Hepatocyte (in vitro differentiated cells): ENCODE results near the gene GPR157. TPM values are rescaled to one million over a fixed set of nuclear protein-coding genes. Genes with fewer than 3 reads are reported as not detected.
"Not testable (repeated sequence)": the region's sequence is repeated elsewhere in the genome, so short reads cannot be mapped to it uniquely, and the experiment has no call there.

Experiments
- DNase-seq: peaks from one replicate; pipeline ENCODE4 v3.0.0-alpha.2; 2016; ENCODE audit warnings: low spot score
- H2AFZ ChIP-seq: fragments of 200-600 bp; sonication (generic); 2 replicates; pipeline ENCODE4 v1.6.0; 2016; ENCODE audit warnings: antibody characterized with exemption, mild to moderate bottlenecking
- H3K27ac ChIP-seq: fragments of 200-600 bp; sonication (generic); 2 replicates; pipeline ENCODE4 v1.5.1; 2016; ENCODE audit warnings: mild to moderate bottlenecking
- H3K27me3 ChIP-seq: fragments of 200-600 bp; sonication (generic); 2 replicates; pipeline ENCODE4 v1.6.1; 2016
- H3K36me3 ChIP-seq: fragments of 200-600 bp; sonication (generic); replicated peaks from 2 replicates; pipeline ENCODE4 v1.5.1; 2016; ENCODE audit warnings: low read depth; ENCODE audit not compliant: insufficient read depth
- H3K4me1 ChIP-seq: fragments of 200-600 bp; sonication (generic); 2 replicates; pipeline ENCODE4 v1.5.1; 2016; ENCODE audit warnings: mild to moderate bottlenecking, moderate library complexity; ENCODE audit not compliant: insufficient read depth
- H3K4me2 ChIP-seq: fragments of 200-600 bp; sonication (generic); 2 replicates; pipeline ENCODE4 v1.6.0; 2016
- H3K4me3 ChIP-seq: fragments of 200-600 bp; sonication (generic); 2 replicates; pipeline ENCODE4 v1.5.1; 2016; ENCODE audit warnings: mild to moderate bottlenecking
- H3K79me2 ChIP-seq: fragments of 200-600 bp; sonication (generic); 2 replicates; pipeline ENCODE4 v1.6.0; 2017; ENCODE audit warnings: mild to moderate bottlenecking
- H3K9me2 ChIP-seq: fragments of 200-600 bp; sonication (generic); replicated peaks from 2 replicates; pipeline ENCODE4 v1.6.0; 2017; ENCODE audit warnings: mild to moderate bottlenecking; ENCODE audit not compliant: insufficient read depth
- H3K9me3 ChIP-seq: fragments of 200-600 bp; sonication (generic); 2 replicates; pipeline ENCODE4 v1.5.1; 2016; ENCODE audit warnings: low read depth, mild to moderate bottlenecking
- H4K20me1 ChIP-seq: fragments of 200-600 bp; sonication (generic); 2 replicates; pipeline ENCODE4 v1.6.0; 2016; ENCODE audit warnings: mild to moderate bottlenecking; ENCODE audit not compliant: insufficient read depth, poor library complexity, severe bottlenecking
- EZH2 ChIP-seq: fragments of 200-600 bp; sonication (generic); IDR thresholded peaks from 2 replicates; pipeline ENCODE4 v1.6.1; 2016; ENCODE audit warnings: antibody characterized with exemption, mild to moderate bottlenecking, borderline replicate concordance
- EZH2phosphoT487 ChIP-seq: fragments of 200-600 bp; sonication (generic); IDR thresholded peaks from one replicate; pipeline ENCODE4 v1.6.1; 2018; ENCODE audit warnings: antibody characterized with exemption, mild to moderate bottlenecking, low read depth, moderate library complexity; ENCODE audit not compliant: unreplicated experiment, severe bottlenecking
- WGBS: methylation state at CpG from one replicate; pipeline ENCODE4 v1.1.6; 2016; ENCODE audit warnings: low lambda C conversion rate; ENCODE audit errors: missing lambda C conversion rate; 5-methylcytosine and 5-hydroxymethylcytosine counted together
- polyA plus RNA-seq: library from polyadenylated mRNA; unstranded; fragments of >200 nt; fragmentation: Nextera tagmentation; extraction: Ambion mirVana; gene quantifications from 2 replicates; pipeline ENCODE4 v1.2.1, GENCODE V29; 2016
- total RNA-seq: library from RNA; depleted of rRNA; stranded (reverse); fragments of >200 nt; gene quantifications from 2 replicates; pipeline ENCODE4 v1.2.3, GENCODE V29; 2014
- TF ChIP-seq, protein P1 (sequence below): fragments of 200-600 bp; sonication (generic); IDR thresholded peaks from 2 replicates; pipeline ENCODE4 v1.5.1; 2016; ENCODE audit warnings: antibody characterized with exemption, mild to moderate bottlenecking; ENCODE audit not compliant: poor library complexity

GPR157 gene
- total and polyA plus RNA-seq, 2 experiments from 2014 or later = 14.4 to 18.6 TPM

DNA sequence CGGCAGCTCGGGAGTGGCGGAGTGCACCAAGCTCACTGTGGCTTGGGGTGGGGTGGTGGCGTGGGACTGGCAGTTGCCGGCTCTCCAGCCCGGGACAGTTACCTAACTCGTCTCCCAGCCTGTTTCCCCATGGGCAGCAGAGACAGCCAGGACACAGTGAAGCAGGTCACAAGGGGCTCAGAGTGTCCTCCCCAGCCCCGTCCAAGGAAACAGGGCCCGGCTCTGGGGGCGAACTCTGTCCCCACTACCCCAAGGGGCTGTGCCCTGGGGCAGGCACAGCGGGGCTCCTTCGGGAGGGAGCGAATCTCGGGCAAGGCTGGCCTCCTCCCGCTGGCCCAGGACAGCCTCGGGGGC lies 759 bp downstream of the GPR157 start:
- Histone ChIP-seq H3K27me3 (no peaks in the 10 kb centered on the region), H3K4me1 (peaks cover 13% of the 10 kb centered on the region), H4K20me1 (no peaks in the 10 kb centered on the region), H3K9me2 (no peaks in the 10 kb centered on the region), H3K9me3 (no peaks in the 10 kb centered on the region), H3K4me2 (peak overlapping the region; percentile 89), H3K79me2 (peaks cover 32% of the 10 kb centered on the region), H3K4me3 (peak overlapping the region; percentile 55), H3K36me3 (no peaks in the 10 kb centered on the region), H2AFZ (peak overlapping the region; percentile 67), H3K27ac (peak overlapping the region; percentile 59)
- DNase-seq = peak; percentile 34
- no peak for TF ChIP-seq EZH2
- no peak for TF ChIP-seq EZH2phosphoT487
- TF ChIP-seq, protein P1, sequence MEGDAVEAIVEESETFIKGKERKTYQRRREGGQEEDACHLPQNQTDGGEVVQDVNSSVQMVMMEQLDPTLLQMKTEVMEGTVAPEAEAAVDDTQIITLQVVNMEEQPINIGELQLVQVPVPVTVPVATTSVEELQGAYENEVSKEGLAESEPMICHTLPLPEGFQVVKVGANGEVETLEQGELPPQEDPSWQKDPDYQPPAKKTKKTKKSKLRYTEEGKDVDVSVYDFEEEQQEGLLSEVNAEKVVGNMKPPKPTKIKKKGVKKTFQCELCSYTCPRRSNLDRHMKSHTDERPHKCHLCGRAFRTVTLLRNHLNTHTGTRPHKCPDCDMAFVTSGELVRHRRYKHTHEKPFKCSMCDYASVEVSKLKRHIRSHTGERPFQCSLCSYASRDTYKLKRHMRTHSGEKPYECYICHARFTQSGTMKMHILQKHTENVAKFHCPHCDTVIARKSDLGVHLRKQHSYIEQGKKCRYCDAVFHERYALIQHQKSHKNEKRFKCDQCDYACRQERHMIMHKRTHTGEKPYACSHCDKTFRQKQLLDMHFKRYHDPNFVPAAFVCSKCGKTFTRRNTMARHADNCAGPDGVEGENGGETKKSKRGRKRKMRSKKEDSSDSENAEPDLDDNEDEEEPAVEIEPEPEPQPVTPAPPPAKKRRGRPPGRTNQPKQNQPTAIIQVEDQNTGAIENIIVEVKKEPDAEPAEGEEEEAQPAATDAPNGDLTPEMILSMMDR = no peak
- 35% methylated on average over 16 of the region's 16 CpGs for WGBS

DNA sequence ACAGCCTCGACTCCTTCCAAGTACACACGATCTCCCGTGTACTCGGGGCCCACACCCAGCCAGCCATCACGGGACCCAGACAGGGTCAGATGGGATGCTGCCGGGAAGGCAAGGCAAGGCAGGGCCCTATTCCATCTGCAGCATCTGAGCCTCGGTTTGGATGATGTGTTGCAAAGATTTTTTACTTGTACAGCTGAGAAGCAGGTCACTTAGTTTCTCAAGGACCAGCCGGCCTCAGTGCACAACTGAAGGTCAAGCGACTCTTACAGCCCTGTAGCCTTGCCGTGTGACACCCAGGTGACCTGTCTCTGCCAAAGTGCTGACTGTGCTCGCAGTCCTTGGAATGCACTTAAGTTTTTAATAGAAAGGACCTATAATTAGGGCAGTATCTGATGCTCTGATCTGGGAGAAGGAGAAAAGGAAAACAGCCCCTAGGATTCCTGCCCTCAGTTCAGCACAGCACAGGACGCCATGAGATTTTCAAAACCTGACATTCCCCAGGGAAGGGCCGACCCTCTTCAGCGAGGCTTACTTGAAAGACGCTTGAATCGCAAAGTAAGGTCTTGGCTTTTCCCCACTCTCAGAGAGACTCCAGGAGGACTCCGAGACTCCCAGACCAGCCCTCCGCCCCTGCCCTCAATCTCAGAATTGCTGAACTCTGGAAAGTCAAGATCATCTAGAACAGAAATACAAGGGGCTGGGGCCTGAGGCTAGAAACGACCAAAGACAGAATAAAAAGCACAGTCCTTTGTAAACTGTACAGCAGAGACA lies 1.3 kb downstream of the GPR157 start:
- 62% methylated on average over 19 of the region's 19 CpGs for WGBS
- H3K27ac ChIP-seq = peak overlapping the region; percentile 59

DNA sequence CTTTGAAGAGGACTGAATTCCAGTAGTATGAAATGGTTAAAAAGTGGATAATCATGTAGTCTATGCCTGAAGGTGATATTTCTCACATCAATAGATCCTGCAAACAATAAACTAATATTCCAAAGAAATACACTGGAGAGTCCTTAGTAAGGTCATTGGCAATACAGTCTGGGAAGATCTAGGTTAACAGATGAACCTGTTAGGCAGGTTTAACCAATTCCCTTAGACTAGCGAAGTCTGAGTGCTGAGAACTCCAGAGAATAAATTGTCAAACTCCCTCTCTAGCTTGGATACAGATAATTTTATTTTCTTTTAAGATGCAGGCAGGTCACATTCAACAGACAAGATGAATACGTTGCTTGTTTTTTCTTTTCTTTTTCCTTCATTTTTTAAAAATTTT lies 2.4 kb downstream of the GPR157 start:
- no peak for DNase-seq
- H3K9me2 ChIP-seq = no peaks in the 10 kb centered on the region
- WGBS = 84% methylated on average over 2 of the region's 2 CpGs
- no peaks in the 10 kb centered on the region for H3K9me3 ChIP-seq
- H3K4me3 ChIP-seq = no peak overlapping the region
- TF ChIP-seq EZH2phosphoT487 (no peak), EZH2 (no peak)
- TF ChIP-seq, protein P1 = no peak
- H3K4me2 ChIP-seq = peak overlapping the region; percentile 89
- H3K27me3 ChIP-seq = no peaks in the 10 kb centered on the region
- no peaks in the 10 kb centered on the region for H3K36me3 ChIP-seq
- no peak overlapping the region for H3K27ac ChIP-seq
- no peak overlapping the region for H2AFZ ChIP-seq
- H4K20me1 ChIP-seq = no peaks in the 10 kb centered on the region
- H3K79me2 ChIP-seq = peaks cover 45% of the 10 kb centered on the region
- H3K4me1 ChIP-seq = peaks cover 13% of the 10 kb centered on the region

More for the DNA sequence above, 1.3 kb downstream of the GPR157 start:
- peak overlapping the region; percentile 55 for H3K4me3 ChIP-seq
- no peaks in the 10 kb centered on the region for H3K27me3 ChIP-seq
- H3K79me2 ChIP-seq = peaks cover 36% of the 10 kb centered on the region
- peaks cover 13% of the 10 kb centered on the region for H3K4me1 ChIP-seq
- H2AFZ ChIP-seq = peak overlapping the region; percentile 67
- H3K9me3 ChIP-seq = no peaks in the 10 kb centered on the region
- H3K36me3 ChIP-seq = no peaks in the 10 kb centered on the region
- H4K20me1 ChIP-seq = no peaks in the 10 kb centered on the region
- H3K9me2 ChIP-seq = no peaks in the 10 kb centered on the region
- TF ChIP-seq, protein P1 = no peak
- TF ChIP-seq EZH2 (no peak), EZH2phosphoT487 (no peak)
- peak overlapping the region; percentile 89 for H3K4me2 ChIP-seq
- DNase-seq = no peak

DNA sequence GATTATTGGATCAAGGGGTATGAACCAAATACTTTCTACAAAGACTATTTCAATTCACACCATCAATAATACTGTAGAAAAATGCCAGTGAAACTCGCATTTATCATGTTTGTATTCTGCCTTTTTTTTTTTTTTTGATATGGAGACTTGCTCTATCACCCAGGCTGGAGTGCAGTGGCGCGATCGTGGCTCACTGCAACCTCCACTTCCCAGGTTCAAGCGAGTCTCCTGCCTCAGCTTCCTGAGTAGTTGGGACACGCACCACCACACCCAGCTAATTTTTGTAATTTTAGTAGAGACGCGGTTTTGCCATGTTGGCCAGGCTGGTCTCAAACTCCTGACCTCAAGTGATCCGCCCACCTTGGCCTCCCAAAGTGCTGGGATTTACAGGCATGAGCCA lies 3.1 kb downstream of the GPR157 start:
- H2AFZ ChIP-seq, H3K27ac ChIP-seq, H3K9me2 ChIP-seq, H3K4me3 ChIP-seq, DNase-seq, H3K9me3 ChIP-seq, H4K20me1 ChIP-seq, H3K36me3 ChIP-seq, H3K27me3 ChIP-seq: not testable (repeated sequence)
- 97% methylated on average over 8 of the region's 9 CpGs for WGBS
- Histone ChIP-seq H3K4me1 (peaks cover 13% of the 10 kb centered on the region), H3K79me2 (peaks cover 48% of the 10 kb centered on the region), H3K4me2 (peak overlapping the region; percentile 89)
